ENCODE data around the gene CUEDC1. TPM values are rescaled to one million over a fixed set of nuclear protein-coding genes. Genes with fewer than 3 reads are reported as not detected.

Gene CUEDC1
- total and polyA plus RNA-seq, 2 of the 13 experiments (the other 11 are each of a cell fraction or from before 2014, with no cell fraction given), result 7.4 to 12.9 TPM

GRCh38 chr17:57855391-57856035 is 99.7 kb downstream of the CUEDC1 start (continued):
- TF ChIP-seq ZBTB4 (CRISPR knock-in tag; IDR thresholded peaks at IDR 0.05; ENCODE audit: borderline replicate concordance) (no peak), PHF20 (CRISPR knock-in tag; IDR thresholded peaks at IDR 0.05) (peak; percentile 51), RFXAP (CRISPR knock-in tag; IDR thresholded peaks at IDR 0.05; ENCODE audit: borderline replicate concordance) (0 out of 2 replicates have a peak, but pooled peaks have one; percentile 51), NR2F1 (CRISPR knock-in tag; IDR thresholded peaks at IDR 0.05) (no peak), SOX5 (CRISPR knock-in tag; IDR thresholded peaks at IDR 0.05; ENCODE audit: borderline replicate concordance) (peak; percentile 80; the same call in 1 of the 2 replicates), ZNF280D (CRISPR knock-in tag; IDR thresholded peaks at IDR 0.05) (0 out of 2 replicates have a peak, but pooled peaks have one; percentile 31), GTF3A (CRISPR knock-in tag; conservative IDR thresholded peaks at IDR 0.05) (no peak), CHD4 (IDR thresholded peaks at IDR 0.05; ENCODE audit: borderline replicate concordance, low read length) (no peak), ZNF773 (CRISPR knock-in tag; IDR thresholded peaks at IDR 0.05; ENCODE audit: borderline replicate concordance) (no peak), ZNF264 (CRISPR knock-in tag; IDR thresholded peaks at IDR 0.05) (peak; percentile 85), SALL1 (CRISPR knock-in tag; IDR thresholded peaks at IDR 0.05) (peak; percentile 89), ATF3 (CRISPR knock-in tag; IDR thresholded peaks at IDR 0.05) (no peak), MTF2 (CRISPR knock-in tag; IDR thresholded peaks at IDR 0.05; ENCODE audit: borderline replicate concordance) (no peak), CBX5 (CRISPR knock-in tag; IDR thresholded peaks at IDR 0.05; ENCODE audit: borderline replicate concordance) (peak; percentile 72; the same call in 1 of the 2 replicates), ZNF577 (CRISPR knock-in tag; IDR thresholded peaks at IDR 0.05; ENCODE audit: borderline replicate concordance, low read depth) (no peak), SP2 (CRISPR knock-in tag; IDR thresholded peaks at IDR 0.05) (no peak), ZNF24 (IDR thresholded peaks at IDR 0.05) (no peak), JUN (CRISPR knock-in tag; IDR thresholded peaks at IDR 0.05) (0 out of 2 replicates have a peak, but pooled peaks have one; percentile 22), ZNF12 (CRISPR knock-in tag; IDR thresholded peaks at IDR 0.05) (peak; percentile 29), MYNN (CRISPR knock-in tag; IDR thresholded peaks at IDR 0.05; ENCODE audit: low read depth) (no peak), ATF7 (IDR thresholded peaks at IDR 0.05) (no peak), ATF7 (CRISPR knock-in tag; IDR thresholded peaks at IDR 0.05) (no peak), HDAC1 (CRISPR knock-in tag; IDR thresholded peaks at IDR 0.05) (peak; percentile 77)
- TF ChIP-seq, protein P1, sequence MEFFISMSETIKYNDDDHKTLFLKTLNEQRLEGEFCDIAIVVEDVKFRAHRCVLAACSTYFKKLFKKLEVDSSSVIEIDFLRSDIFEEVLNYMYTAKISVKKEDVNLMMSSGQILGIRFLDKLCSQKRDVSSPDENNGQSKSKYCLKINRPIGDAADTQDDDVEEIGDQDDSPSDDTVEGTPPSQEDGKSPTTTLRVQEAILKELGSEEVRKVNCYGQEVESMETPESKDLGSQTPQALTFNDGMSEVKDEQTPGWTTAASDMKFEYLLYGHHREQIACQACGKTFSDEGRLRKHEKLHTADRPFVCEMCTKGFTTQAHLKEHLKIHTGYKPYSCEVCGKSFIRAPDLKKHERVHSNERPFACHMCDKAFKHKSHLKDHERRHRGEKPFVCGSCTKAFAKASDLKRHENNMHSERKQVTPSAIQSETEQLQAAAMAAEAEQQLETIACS (CRISPR knock-in tag; IDR thresholded peaks at IDR 0.05), result no peak

Measured in HepG2 (cell line).